AG04450 (cell line): Measurements from ENCODE around the gene PRUNE2. TPM values are rescaled to one million over a fixed set of nuclear protein-coding genes. Genes with fewer than 3 reads are reported as not detected.

ENCODE experiments used
- CTCF ChIA-PET: fragments of 300-600, 350-600 bp; formaldehyde crosslinking; extraction: SDS; loops from one replicate; lab custom pipeline; 2022; ENCODE audit warnings: antibody characterized with exemption, inconsistent platforms; lab: Charles Lee
- POLR2A ChIA-PET: fragments of 350-600 bp; formaldehyde crosslinking; extraction: SDS; loops from one replicate; lab custom pipeline; 2021; ENCODE audit warnings: antibody characterized with exemption, inconsistent platforms; lab: Yijun Ruan, JAX
- DNase-seq: peaks from one replicate; pipeline ENCODE4 v3.0.0-alpha.2; 2011; ENCODE audit warnings: low read depth, low spot score
- H3K27ac ChIP-seq: one replicate; pipeline ENCODE4 v1.5.1; 2012; ENCODE audit warnings: low read depth, low read length, control low read depth
- H3K27me3 ChIP-seq: one replicate; pipeline ENCODE4 v1.6.0; 2012; ENCODE audit warnings: low read length; ENCODE audit not compliant: control insufficient read depth, insufficient read depth
- H3K4me3 ChIP-seq: 2 replicates; pipeline ENCODE4 v1.5.1; 2011; ENCODE audit warnings: mild to moderate bottlenecking, low read depth, low read length, control low read depth
- H3K9me3 ChIP-seq: 2 replicates; pipeline ENCODE4 v1.5.1; 2012; ENCODE audit warnings: low read length; ENCODE audit not compliant: control insufficient read depth, insufficient read depth
- CTCF ChIP-seq: IDR thresholded peaks from 2 replicates; pipeline ENCODE4 v1.5.1; 2011; ENCODE audit warnings: low read depth, low read length, control low read depth, inconsistent platforms
- polyA plus RNA-seq: library from polyadenylated mRNA; depleted of rRNA; stranded (reverse); fragments of >200 nt; gene quantifications from 2 replicates; pipeline ENCODE4 v1.2.3, GENCODE V29; 2011

Gene PRUNE2
- polyA plus RNA-seq, 1 experiment = 1.1 TPM

- H3K27ac ChIP-seq = no peak overlapping the region
- CTCF ChIA-PET = interaction anchor here (0.6 kb wide), 1 partner anchor 15 kb away, joined by 3 read pairs; no protein-coding TSS in a partner anchor
- H3K27me3 ChIP-seq = no peaks in the 10 kb centered on the region
- TF ChIP-seq CTCF = no peak
- DNase-seq = no peak
- no peak overlapping the region for H3K4me3 ChIP-seq
- POLR2A ChIA-PET = no interaction called here
- no peaks in the 10 kb centered on the region for H3K9me3 ChIP-seq
Observed at GRCh38 chr9:76643399-76644117, 262.4 kb downstream of the PRUNE2 start.

GRCh38 chr9:76642701-76643209, 263.2 kb downstream of the PRUNE2 start:
- POLR2A ChIA-PET = no interaction called here
- no peak for DNase-seq
- Histone ChIP-seq H3K27ac (no peak overlapping the region), H3K9me3 (no peaks in the 10 kb centered on the region), H3K4me3 (no peak overlapping the region), H3K27me3 (no peaks in the 10 kb centered on the region)
- CTCF ChIA-PET = interaction anchor here (0.6 kb wide), 1 partner anchor 16 kb away, joined by 3 read pairs; no protein-coding TSS in a partner anchor
- no peak for TF ChIP-seq CTCF

- no peak for DNase-seq
- Histone ChIP-seq H3K27ac (no peak overlapping the region), H3K9me3 (no peaks in the 10 kb centered on the region), H3K27me3 (no peaks in the 10 kb centered on the region), H3K4me3 (no peak overlapping the region)
- POLR2A ChIA-PET = no interaction called here
- TF ChIP-seq CTCF = no peak
- CTCF ChIA-PET = interaction anchor here (1.1 kb wide), 1 partner anchor 9 kb away, joined by 4 read pairs; no protein-coding TSS in a partner anchor
Observed at GRCh38 chr9:76642074-76642473, 263.8 kb downstream of the PRUNE2 start.

- H3K27me3 ChIP-seq = no peaks in the 10 kb centered on the region
- H3K4me3 ChIP-seq = no peak overlapping the region
- no peaks in the 10 kb centered on the region for H3K9me3 ChIP-seq
- no peak for DNase-seq
- H3K27ac ChIP-seq = no peak overlapping the region
- TF ChIP-seq CTCF = no peak
- ChIA-PET CTCF (no interaction called here), POLR2A (no interaction called here)
Observed at GRCh38 chr9:76638001-76638400, 267.9 kb downstream of the PRUNE2 start.

- no peak overlapping the region for H3K4me3 ChIP-seq
- DNase-seq = no peak
- no peak overlapping the region for H3K27ac ChIP-seq
- ChIA-PET CTCF (no interaction called here), POLR2A (no interaction called here)
- H3K9me3 ChIP-seq = no peaks in the 10 kb centered on the region
- TF ChIP-seq CTCF = no peak
- H3K27me3 ChIP-seq = no peaks in the 10 kb centered on the region
Observed at GRCh38 chr9:76637416-76637815, 268.5 kb downstream of the PRUNE2 start.
